HG03108 (cell line): ENCODE measurements around the gene SLC25A42.
A peak's percentile ranks its signal among the peaks of the same experiment; 100 is the strongest.
"Not testable (repeated sequence)": the region's sequence is repeated elsewhere in the genome, so short reads cannot be mapped to it uniquely, and the experiment has no call there.

Source experiments
- ATAC-seq: cut with Tn5 transposase; IDR thresholded peaks from one replicate; pipeline ENCODE4 v1.9.1; 2021; ENCODE audit warnings: moderate library complexity; ENCODE audit not compliant: unreplicated experiment

Gene SLC25A42, protein sequence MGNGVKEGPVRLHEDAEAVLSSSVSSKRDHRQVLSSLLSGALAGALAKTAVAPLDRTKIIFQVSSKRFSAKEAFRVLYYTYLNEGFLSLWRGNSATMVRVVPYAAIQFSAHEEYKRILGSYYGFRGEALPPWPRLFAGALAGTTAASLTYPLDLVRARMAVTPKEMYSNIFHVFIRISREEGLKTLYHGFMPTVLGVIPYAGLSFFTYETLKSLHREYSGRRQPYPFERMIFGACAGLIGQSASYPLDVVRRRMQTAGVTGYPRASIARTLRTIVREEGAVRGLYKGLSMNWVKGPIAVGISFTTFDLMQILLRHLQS

DNA sequence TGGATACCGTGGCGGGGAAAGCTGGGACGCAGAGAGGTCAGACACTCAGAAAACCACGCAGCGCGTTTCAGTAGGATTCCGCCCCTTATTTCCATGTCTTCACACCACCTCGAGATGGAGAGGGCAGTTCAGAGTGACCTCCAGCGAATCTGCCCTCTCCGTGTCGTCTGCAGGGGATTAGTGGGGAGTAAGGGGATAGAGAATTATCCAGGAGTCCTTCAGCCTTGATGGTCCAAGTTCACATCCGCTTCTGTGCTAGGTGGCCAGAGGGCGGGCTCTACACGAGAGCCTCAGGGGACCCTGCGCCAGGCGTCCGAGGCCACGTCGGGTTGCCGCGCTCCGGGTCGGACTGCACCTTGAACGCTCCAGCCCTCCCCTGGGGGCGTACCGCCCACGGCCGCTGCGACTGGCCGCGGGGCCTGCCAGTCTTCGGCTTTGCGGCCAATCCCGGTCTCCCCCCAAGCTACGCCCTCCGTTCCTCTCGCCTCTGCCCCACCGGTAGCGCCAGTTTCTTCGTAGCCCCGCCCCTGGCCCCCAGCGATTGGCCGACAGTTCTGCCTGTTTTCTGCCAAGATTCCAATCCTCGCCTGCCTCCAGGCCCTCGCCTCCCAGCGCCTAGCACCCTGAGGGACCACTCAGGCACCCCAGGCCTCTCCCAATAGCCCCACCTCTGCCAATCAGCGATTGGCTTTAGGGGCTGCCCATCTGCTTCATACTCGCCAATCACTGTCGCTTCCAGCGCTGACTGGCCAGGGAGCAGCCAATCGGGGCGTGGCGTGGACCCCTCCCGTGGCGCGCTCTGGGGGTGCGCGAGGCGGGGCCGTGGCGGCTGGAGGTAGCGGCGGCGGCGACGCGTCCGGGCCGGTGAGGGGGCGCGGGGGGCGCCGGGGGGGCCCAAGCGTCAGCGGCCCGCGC lies at the start of gene SLC25A42:
TSS of gene SLC25A42 (plus strand) at position 812 of the 915 bp plus-strand sequence. CDS start 32,131 bp downstream, outside the sequence.
- ATAC-seq, result peak; percentile 94

DNA sequence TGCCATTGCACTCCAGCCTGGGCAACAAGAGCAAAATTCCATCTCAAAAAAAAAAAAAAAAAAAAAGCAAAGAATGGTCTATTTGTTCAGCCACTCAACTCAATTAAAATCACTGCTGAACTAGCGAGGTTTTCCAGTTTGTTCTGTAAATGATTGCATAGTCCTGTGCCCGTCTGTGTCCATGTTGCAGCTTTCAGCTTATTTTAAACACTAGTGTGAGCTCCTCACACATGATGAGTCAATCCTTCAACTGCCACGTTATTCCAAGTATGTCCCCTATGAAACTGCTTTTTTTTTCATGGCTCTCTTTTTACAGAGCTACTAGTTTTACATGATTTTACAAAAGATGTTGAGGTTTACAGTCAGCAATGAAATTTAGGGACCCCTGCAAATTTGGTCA lies 42.7 kb upstream of the SLC25A42 start:
- no peak for ATAC-seq

DNA sequence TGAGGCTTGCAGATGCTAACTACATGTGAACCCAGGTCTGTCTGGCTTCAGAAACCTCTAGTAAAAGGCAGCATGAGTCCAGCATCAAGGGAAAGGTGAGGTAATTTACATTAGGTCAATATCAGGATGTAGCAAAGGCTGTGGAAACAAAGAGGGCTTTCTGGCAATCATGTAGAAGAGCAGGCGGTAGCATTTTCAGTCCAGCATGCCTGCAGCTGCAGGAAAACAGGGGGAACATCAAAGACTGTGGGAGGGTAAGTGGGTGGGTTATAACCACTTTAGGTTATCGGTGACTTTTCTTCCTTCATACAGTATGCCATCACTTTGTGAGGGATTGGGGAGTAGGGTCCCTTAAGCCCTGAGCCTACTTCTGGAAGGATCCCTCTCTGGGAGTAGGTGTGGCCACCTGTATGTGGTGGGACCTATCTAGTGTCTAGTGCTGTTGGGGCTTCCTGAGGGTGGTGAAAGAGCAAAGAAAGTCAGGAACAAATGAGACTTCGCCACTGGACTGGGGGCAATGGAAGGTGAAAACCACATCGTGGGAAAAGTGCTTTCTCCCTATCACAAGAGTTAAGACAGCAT lies 41.3 kb upstream of the SLC25A42 start:
- ATAC-seq, result no peak

DNA sequence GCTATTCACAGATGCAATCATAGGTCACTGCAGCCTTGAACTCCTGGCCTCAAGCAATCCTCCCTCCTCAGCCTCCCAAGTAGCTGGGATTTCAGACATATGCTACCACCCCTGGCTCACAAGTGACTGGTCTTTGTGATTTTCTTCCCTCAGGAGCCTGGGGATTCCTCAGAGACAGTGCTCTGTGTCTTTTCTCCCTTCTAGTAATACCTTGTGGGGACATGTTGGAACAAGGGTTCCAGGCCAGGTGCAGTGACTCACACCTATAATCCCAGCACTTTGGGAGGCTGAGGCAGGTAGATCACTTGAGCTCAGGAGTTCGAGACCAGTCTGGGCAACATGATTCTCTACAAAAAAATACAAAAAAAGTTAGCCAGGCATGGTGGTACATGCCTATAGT lies 40.4 kb upstream of the SLC25A42 start:
- ATAC-seq, result not testable (repeated sequence)

DNA sequence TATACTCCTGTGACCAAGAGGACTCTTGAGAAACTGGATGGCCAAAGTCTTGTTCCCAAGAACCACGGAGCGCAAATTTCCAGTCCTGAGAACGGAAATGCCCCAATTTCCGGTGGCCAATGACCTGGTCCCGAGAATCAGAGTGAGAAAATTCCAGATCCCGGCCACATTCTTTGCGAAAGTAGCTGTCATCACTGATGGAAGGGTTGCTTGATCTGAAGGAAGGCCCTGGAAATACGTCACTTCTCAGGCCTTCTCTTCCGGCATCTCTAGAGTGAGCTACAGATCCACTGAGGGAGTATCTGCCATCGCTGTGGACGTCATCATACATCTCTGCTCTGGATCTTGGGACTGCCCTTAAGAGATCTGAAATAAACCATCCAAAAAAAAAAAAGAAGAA lies 37.9 kb upstream of the SLC25A42 start:
- ATAC-seq, result no peak

DNA sequence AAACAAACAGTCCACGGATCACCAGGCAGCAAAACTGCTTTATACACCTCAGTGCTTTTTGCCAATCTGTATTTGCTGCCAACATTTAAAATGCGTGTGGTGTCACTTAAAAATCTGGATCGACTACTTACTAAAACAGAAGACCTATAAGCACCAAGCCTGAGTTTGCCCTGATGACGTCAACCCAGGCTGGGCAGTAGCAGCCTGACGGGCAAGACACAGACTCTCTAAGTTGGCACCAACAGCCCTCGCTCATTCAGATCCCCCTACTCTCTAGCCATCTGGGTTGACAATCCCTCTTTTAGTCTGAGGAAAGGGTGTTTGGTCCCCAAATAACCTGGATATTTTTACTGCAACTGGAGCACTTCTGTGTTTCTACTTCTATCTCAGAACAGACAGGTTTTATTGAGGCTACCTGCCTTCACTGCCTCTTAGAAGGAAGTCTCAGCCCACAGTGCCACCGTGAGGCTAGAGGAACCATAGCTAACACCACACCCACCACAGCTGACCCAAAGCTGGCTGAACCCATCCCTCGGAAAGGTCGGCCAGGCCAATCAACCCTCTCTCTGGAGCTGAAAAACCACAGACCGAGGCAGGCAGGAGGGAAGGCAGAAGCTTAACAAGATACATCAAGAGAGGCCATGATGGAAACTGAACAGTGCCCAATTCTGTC lies 37.4 kb upstream of the SLC25A42 start:
- no peak for ATAC-seq

DNA sequence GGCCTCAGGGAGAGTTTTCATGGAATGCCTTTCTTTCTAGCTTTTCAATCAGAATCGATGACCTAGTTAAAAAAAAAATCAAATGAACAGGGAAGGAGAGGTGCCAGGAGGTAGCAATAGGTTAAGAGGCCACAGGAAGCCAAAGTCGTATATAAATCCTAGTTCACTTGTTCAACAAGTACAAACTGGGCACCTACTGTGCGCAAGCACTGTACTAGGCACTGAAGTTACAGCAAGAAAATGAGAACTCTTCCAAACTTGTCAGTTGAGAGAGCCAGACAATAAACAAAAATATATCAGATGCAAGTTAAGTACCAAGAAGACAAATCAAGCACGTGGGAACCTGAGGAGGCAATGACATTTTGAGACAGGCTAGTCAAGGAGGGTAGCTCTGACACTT lies 36.6 kb upstream of the SLC25A42 start:
- ATAC-seq, result no peak

DNA sequence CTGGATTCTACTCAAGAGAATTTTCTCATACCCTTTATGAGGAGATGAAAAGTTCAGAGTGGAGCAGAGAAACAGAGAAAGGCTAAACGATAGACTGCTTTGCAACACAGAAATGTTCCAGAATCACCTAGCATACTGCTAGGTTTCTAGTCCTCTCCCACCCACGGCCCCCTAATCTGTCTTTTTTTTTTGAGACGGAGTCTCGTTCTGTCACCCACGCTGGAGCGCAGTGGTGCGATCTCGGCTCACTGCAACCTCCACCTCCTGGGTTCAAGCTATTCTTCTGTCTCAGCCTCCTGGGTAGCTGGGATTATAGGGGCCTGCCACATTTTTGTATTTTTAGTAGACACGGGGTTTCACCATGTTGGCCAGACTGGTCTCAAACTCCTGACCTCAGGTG lies 35.3 kb upstream of the SLC25A42 start:
- no peak for ATAC-seq

DNA sequence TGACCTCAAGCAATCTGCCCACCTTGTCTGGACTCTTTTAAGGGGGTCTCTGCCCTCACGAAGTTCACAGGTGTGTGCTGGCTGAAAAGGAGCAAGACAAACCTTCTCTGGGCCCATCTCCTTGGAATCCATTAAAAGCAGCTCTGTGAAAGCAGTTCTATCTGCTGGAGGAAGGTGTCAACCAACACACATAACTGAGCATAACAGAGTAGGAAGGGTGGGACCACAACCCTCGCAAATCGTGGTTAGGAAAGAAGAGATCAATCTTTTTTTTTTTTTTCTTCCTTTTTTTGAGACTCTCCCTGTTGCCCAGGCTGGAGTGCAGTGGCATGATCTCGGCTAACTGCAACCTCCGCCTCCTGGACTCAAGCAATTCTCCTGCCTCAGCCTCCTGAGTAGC lies 31.9 kb upstream of the SLC25A42 start:
- ATAC-seq, result no peak

DNA sequence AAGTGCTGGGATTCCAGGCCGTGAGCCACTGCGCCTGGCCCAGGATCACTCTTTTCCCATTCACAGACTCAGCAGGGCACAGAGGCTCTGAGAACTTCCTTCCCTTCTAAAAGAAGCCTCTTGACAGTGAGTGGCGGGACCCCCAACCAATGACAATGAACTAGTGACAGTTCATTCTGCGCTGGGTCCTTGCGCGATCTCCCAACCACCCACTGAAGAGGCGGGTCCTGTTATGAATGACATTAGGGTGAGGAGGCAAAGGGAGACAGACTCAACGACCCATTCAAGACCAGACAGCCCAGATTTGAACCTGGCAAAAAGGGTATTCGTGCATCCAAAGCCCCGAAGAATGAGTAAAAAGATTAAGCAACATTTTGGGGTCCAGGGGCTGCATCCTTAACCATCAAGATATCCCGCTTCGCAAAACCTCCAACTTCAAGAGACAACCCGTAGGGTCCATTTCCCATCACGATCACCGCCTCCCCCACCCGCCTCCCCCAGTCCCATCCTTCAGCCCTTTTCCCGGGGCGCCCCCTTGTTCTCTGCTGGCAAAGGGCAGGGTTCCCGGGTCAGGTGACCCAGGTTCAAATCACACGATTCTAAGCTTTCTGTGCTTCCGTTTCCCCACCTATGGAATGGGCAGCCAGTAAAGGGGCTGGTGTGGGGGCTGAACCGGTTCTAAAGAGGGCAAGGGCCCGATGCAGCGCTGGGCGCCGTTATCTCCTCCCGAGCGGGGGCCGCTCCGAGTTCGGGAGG lies 31.2 kb upstream of the SLC25A42 start:
- ATAC-seq, result peak; percentile 8

DNA sequence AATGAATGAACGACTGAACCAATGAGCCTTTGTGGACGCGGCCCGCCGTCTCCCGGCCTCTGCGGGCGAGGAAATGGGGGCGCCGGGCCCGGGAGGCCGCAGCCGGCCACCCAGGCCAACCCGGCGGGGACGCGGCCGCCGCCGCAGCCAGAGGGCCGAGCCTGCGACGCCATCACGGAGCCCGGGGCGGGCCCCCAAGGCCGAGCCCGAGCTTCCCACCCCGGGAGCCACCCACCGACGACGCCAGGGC lies 30.7 kb upstream of the SLC25A42 start:
- ATAC-seq, result no peak

DNA sequence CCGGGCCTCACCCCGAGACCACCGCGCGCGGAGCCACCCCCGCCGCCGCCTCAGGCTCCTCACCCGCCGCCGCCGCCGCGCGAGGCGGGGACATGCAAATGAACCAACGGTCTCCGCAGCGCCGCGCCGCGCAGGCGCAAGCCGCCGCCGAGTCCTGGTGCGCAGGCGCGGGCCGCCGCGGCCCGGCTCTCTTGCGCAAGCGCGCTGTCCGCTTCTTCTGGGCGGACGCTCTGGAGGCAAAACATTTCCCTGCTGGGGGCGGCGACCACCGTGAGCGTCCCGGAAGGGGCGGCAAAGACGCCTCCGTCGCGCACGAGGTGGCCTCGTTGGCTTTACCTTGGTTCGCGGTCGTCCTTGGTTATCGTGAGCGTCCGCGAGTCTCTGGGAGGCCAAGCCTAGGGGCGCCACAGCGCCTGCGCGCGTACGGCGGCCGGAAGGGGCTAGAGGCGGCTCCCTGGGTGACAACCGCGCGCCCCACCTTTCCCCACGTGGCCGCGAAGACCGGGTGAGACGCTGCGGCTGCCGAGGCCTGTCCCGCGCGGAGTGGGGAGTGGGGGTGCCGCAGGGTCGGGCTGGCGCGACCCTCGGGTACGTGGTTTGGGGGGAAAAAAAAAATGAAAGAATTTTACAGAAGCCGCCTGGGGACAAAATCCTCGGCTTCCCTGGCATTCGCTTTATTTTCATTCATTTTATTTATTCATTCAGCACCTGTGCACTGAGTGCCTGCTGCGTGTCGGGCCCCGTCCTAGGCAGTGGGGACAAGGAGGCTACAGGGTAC lies 30.2 kb upstream of the SLC25A42 start, which contains the start of the genes ARMC6 and SUGP2:
TSS of gene ARMC6 (plus strand) at position 178 of the 778 bp plus-strand sequence. CDS start 607 bp downstream, outside the sequence.
TSS of gene SUGP2 (minus strand) at position 92 of the 778 bp plus-strand sequence. CDS start 2,446 bp downstream, outside the sequence.
- ATAC-seq, result peak; percentile 72

DNA sequence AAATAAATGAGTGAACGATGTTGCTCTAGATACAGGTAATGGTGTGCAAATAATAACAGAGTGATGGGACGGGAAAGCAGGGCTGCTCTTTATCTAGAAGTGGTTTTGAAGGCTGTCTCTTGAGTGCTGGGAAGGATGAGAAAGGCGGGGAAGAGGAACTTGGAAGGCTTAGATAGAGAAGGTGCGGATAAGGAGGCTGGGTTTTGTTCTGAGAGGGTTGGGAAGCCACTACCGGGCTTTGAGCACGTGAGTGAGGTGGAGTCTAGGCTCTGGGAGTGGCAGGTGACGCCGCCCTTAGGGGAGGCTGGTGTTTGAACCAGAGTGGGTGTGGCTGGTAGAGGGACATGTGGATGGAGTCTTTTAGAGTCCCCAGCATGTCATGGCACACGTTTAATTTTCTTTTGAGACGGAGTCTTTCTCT lies 29.6 kb upstream of the SLC25A42 start:
- ATAC-seq, result no peak

DNA sequence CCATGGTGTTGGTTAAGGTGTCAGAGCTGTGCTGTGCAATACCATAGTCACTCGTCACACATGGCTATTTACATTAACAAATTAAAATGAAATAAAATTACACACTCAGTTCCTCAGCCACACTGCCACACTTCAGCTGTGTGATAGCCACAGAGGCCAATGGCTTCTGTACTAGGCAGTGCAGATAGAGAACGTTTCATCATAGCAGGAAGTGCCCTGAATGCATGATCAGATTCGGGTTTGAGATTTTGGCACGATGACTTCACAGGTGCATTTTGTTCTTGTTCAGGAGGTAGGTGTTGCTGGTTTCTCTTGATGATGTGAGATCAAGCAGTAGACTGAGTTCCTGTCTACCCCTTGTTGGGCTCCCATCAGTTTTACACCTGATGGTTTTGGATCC lies 23.9 kb upstream of the SLC25A42 start:
- no peak for ATAC-seq

DNA sequence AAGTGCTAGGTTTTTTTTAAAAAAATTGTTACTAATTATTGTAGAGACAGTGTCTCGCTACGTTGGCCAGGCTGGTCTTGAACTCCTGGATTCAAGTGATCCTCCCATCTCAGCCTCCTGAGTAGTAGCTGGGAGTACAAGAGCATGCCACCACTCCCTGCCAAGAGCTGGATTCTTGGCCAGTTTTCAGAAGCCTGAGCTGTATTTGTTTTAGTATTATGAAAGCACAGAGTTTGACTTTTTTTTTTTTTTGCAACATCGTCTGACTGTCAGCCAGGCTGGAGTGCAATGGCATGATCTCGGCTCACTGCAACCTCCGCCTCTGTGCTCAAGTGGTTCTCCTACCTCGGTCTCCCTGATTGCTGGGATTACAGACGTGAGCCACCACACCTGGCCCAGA lies 23.4 kb upstream of the SLC25A42 start:
- ATAC-seq, result no peak

DNA sequence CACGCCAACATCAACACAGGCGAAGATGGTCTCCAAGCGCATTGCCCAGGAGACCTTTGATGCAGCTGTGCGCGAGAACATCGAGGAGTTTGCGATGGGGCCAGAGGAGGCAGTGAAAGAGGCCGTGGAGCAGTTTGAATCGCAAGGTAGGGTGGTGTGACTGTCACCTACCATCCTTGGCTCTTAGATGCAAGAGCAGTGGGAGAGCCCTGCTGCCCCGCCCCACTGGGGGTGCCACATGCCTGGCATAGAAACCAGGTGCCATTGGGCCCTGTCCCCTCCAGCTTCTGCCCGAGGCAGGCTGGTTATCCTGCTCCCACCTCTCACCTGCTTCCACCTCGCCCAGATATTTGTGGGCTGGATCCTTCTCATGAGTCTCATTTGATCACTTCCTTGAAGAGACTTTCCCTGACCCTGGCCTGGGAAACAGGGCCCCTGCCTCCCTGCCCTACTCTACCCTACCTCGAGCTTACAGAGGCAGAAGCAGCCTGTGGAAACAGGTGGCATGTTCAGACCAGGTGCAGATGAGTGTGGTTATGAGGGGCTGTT lies 21.0 kb upstream of the SLC25A42 start:
- ATAC-seq, result no peak

DNA sequence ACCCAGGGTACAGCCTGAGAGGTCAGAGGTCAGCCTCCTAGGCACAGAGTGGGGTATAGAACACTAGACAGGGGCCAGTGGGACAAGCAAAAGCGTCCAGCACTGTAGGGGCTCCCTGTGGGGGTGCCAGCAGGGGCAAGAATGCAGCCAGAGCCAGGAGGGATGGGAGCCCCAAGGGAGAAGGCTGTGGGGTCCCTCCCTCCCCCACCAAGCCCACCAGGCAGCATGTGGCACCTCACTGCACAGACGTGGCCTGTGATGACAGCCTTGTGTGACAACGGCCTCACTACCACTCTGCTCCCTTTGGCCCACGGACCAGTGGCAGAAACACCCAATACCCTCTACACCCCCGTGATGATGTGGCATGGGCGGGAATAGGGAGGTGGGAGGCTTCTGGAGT lies 20.3 kb upstream of the SLC25A42 start:
- ATAC-seq, result no peak

DNA sequence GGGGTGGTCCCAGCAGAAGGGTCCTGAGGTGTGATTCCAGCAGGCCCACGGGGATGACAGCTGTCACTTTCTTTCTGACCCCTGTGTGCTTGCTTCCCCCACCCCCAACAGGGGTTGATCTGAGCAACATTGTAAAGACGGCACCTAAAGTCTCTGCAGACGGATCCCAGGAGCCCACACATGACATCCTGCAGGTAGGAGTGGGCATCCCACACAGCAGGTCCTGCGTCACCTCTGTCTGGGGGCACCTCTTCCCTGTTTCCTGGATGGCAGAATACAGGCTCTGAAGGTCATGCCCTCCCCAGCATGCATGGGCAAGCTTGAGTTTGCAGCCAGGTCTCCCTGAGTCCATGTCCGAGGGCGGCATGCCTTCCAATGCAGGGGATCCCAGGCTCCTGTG lies 19.9 kb upstream of the SLC25A42 start:
- ATAC-seq, result no peak

DNA sequence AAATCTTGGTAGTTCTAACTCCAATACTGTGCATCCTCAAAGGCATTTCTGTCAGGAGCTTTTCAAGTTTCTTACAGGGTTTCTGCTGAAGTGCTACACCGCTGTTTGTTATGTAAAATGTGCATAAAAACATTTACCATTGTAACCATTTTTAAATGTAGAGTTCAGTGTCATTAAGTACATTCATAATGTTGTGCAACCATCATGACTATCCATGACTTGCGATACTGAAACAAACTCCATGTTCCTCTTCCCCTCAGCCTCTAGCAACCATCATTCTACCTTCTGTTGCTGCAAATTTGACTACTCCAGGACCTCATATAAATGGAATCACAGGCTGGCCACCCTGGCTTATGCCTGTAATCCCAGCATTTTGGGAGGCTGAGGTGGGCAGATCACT lies 14.4 kb upstream of the SLC25A42 start:
- no peak for ATAC-seq
